VCaP (cell line): Measurements from ENCODE around the gene FOSL2.

Source experiments
- H3K27ac ChIP-seq: fragments of 450-650 bp; 2 replicates; pipeline ENCODE4 v1.5.1; 2017
- CTCF ChIP-seq: fragments of 450-650 bp; conservative IDR thresholded peaks from 2 replicates; pipeline ENCODE4 v1.5.1; 2017; ENCODE audit warnings: mild to moderate bottlenecking, moderate library complexity

FOSL2 gene

GRCh38 chr2:28357948-28358667 is 34.5 kb upstream of the FOSL2 start:
- no peak for TF ChIP-seq CTCF
- no peak overlapping the region for H3K27ac ChIP-seq

GRCh38 chr2:28358668-28359201 is 33.9 kb upstream of the FOSL2 start:
- H3K27ac ChIP-seq, result no peak overlapping the region
- TF ChIP-seq CTCF, result no peak

GRCh38 chr2:28359222-28360057 is 33.2 kb upstream of the FOSL2 start:
- H3K27ac ChIP-seq, result no peak overlapping the region
- TF ChIP-seq CTCF, result no peak

- TF ChIP-seq CTCF, result no peak
- no peak overlapping the region for H3K27ac ChIP-seq
Measured at GRCh38 chr2:28360058-28360717, 32.5 kb upstream of the FOSL2 start.

- TF ChIP-seq CTCF, result no peak
- H3K27ac ChIP-seq, result no peak overlapping the region
Measured at GRCh38 chr2:28360718-28361293, 31.9 kb upstream of the FOSL2 start.

- no peak for TF ChIP-seq CTCF
- H3K27ac ChIP-seq, result no peak overlapping the region
Measured at GRCh38 chr2:28361991-28362710, 30.5 kb upstream of the FOSL2 start.
